ENCODE measurements around the gene G2E3.

G2E3 gene

DNA sequence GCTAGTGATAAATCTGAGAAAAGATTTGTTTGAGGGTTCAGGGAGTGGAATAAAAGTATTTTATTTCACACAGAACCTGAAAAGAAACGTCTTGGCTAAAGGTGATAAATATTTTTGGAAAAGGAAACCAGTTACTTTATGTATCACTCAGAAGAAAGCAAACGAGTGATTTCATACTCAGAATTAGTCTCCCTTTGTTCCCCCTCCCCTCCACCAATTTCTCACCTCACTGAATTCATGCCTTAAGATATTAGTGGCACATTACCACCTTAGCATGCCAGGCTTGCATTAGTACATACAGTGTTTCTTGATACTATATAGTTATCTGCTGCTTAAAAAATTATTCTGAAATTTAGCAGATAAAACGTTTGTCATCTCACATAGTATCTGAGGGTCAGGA lies 28.2 kb downstream of the G2E3 start:
- TF ChIP-seq FOXP2 (optimal IDR thresholded peaks at IDR 0.05; ENCODE audit: borderline replicate concordance, extremely low read depth, extremely low read length, insufficient read depth) (no peak), SIN3A (IDR thresholded peaks at IDR 0.05; ENCODE audit: borderline replicate concordance, insufficient read depth, low read length) (no peak), POLR2AphosphoS5 (IDR thresholded peaks at IDR 0.05; ENCODE audit: low read depth, low read length) (no peak), TAF1 (IDR thresholded peaks at IDR 0.05; ENCODE audit: borderline replicate concordance, insufficient read depth, low read length) (no peak)
- TF ChIP-seq, protein P1, sequence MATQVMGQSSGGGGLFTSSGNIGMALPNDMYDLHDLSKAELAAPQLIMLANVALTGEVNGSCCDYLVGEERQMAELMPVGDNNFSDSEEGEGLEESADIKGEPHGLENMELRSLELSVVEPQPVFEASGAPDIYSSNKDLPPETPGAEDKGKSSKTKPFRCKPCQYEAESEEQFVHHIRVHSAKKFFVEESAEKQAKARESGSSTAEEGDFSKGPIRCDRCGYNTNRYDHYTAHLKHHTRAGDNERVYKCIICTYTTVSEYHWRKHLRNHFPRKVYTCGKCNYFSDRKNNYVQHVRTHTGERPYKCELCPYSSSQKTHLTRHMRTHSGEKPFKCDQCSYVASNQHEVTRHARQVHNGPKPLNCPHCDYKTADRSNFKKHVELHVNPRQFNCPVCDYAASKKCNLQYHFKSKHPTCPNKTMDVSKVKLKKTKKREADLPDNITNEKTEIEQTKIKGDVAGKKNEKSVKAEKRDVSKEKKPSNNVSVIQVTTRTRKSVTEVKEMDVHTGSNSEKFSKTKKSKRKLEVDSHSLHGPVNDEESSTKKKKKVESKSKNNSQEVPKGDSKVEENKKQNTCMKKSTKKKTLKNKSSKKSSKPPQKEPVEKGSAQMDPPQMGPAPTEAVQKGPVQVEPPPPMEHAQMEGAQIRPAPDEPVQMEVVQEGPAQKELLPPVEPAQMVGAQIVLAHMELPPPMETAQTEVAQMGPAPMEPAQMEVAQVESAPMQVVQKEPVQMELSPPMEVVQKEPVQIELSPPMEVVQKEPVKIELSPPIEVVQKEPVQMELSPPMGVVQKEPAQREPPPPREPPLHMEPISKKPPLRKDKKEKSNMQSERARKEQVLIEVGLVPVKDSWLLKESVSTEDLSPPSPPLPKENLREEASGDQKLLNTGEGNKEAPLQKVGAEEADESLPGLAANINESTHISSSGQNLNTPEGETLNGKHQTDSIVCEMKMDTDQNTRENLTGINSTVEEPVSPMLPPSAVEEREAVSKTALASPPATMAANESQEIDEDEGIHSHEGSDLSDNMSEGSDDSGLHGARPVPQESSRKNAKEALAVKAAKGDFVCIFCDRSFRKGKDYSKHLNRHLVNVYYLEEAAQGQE (IDR thresholded peaks at IDR 0.05; ENCODE audit: insufficient read depth in 1 of 2, low read depth in 2 of 2, low read length in 2 of 2): no peak

DNA sequence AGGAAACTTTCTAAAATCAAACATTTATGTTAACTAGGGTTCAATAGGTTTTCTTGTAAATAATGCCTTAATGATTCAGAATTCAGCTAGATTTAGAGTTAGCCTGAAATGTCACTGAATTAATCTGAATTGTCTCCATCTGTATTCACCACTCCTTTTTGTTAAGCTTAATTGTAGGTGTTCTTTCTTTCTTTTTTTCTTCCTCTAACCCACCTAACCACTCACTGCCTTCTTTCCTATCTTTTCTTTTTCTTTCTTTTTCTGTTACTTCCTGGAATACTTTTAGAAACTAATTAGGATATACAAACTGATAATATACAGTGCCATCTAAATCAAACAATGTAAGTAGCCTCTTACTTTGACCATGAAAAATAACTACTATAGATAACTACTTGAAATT lies 29.9 kb downstream of the G2E3 start:
- no peak for TF ChIP-seq SIN3A (IDR thresholded peaks at IDR 0.05; ENCODE audit: borderline replicate concordance, insufficient read depth, low read length)
- TF ChIP-seq TAF1 (IDR thresholded peaks at IDR 0.05; ENCODE audit: borderline replicate concordance, insufficient read depth, low read length): no peak
- TF ChIP-seq, protein P1 (IDR thresholded peaks at IDR 0.05; ENCODE audit: insufficient read depth in 1 of 2, low read depth in 2 of 2, low read length in 2 of 2): no peak

GRCh38 chr14:30596935-30597334 lies 38.0 kb downstream of the G2E3 start:
- TF ChIP-seq FOXP2 (optimal IDR thresholded peaks at IDR 0.05; ENCODE audit: borderline replicate concordance, extremely low read depth, extremely low read length, insufficient read depth) (no peak), SIN3A (IDR thresholded peaks at IDR 0.05; ENCODE audit: borderline replicate concordance, insufficient read depth, low read length) (no peak), TAF1 (IDR thresholded peaks at IDR 0.05; ENCODE audit: borderline replicate concordance, insufficient read depth, low read length) (no peak), POLR2AphosphoS5 (IDR thresholded peaks at IDR 0.05; ENCODE audit: low read depth, low read length) (no peak)
- TF ChIP-seq, protein P1 (IDR thresholded peaks at IDR 0.05; ENCODE audit: insufficient read depth in 1 of 2, low read depth in 2 of 2, low read length in 2 of 2): no peak

GRCh38 chr14:30597504-30597903 lies 38.5 kb downstream of the G2E3 start:
- TF ChIP-seq, protein P1 (IDR thresholded peaks at IDR 0.05; ENCODE audit: insufficient read depth in 1 of 2, low read depth in 2 of 2, low read length in 2 of 2): no peak
- TF ChIP-seq TAF1 (IDR thresholded peaks at IDR 0.05; ENCODE audit: borderline replicate concordance, insufficient read depth, low read length): no peak
- TF ChIP-seq SIN3A (IDR thresholded peaks at IDR 0.05; ENCODE audit: borderline replicate concordance, insufficient read depth, low read length): no peak
- no peak for TF ChIP-seq FOXP2 (optimal IDR thresholded peaks at IDR 0.05; ENCODE audit: borderline replicate concordance, extremely low read depth, extremely low read length, insufficient read depth)
- TF ChIP-seq POLR2AphosphoS5 (IDR thresholded peaks at IDR 0.05; ENCODE audit: low read depth, low read length): no peak

All from PFSK-1 (cell line).